GM13977 (cell line): Measurements from ENCODE around the gene PREX1.

Experiments
- DNase-seq: peaks from one replicate; pipeline ENCODE4 v3.0.0; 2012; ENCODE audit warnings: low spot score
- in situ Hi-C: fragments of 300-500 bp; cut with MboI; formaldehyde crosslinking; loops from one replicate; pipeline ENCODE4 v1.12.0; 2022; ENCODE audit warnings: low sequenced_read_pairs, low pct_unique_long_range_greater_than_20kb, mixed read lengths, inconsistent platforms; ENCODE audit not compliant: unreplicated experiment
- TF ChIP-seq, protein P1 (sequence below): IDR thresholded peaks from 2 replicates; pipeline ENCODE4 v1.5.1; 2012; ENCODE audit warnings: mild to moderate bottlenecking, control low read depth; ENCODE audit not compliant: insufficient read depth; ENCODE audit errors: extremely low read depth, missing control alignments

Gene PREX1

DNA sequence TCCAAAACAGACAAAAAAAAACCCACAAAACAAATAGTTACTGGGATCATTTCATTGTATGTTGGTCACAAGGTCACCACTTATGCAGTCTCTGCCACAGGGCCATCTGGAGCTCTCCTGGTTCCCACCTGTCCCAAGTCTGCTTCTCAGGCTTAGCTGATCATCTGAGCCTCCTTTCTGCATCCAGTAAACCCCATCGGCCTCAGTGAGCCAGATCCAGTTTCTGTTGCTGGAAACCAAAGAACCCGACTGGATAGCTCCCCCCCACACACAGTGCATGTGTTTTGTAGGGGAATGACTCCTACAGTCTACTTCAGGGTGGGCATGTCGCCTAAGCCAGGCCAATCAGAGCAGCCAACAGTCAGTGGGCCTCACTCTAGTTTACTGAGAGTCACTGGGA is 233.3 kb downstream of the PREX1 start:
- in situ Hi-C loops = no loop called here
- no peak for DNase-seq
- TF ChIP-seq, protein P1, sequence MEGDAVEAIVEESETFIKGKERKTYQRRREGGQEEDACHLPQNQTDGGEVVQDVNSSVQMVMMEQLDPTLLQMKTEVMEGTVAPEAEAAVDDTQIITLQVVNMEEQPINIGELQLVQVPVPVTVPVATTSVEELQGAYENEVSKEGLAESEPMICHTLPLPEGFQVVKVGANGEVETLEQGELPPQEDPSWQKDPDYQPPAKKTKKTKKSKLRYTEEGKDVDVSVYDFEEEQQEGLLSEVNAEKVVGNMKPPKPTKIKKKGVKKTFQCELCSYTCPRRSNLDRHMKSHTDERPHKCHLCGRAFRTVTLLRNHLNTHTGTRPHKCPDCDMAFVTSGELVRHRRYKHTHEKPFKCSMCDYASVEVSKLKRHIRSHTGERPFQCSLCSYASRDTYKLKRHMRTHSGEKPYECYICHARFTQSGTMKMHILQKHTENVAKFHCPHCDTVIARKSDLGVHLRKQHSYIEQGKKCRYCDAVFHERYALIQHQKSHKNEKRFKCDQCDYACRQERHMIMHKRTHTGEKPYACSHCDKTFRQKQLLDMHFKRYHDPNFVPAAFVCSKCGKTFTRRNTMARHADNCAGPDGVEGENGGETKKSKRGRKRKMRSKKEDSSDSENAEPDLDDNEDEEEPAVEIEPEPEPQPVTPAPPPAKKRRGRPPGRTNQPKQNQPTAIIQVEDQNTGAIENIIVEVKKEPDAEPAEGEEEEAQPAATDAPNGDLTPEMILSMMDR = no peak

DNA sequence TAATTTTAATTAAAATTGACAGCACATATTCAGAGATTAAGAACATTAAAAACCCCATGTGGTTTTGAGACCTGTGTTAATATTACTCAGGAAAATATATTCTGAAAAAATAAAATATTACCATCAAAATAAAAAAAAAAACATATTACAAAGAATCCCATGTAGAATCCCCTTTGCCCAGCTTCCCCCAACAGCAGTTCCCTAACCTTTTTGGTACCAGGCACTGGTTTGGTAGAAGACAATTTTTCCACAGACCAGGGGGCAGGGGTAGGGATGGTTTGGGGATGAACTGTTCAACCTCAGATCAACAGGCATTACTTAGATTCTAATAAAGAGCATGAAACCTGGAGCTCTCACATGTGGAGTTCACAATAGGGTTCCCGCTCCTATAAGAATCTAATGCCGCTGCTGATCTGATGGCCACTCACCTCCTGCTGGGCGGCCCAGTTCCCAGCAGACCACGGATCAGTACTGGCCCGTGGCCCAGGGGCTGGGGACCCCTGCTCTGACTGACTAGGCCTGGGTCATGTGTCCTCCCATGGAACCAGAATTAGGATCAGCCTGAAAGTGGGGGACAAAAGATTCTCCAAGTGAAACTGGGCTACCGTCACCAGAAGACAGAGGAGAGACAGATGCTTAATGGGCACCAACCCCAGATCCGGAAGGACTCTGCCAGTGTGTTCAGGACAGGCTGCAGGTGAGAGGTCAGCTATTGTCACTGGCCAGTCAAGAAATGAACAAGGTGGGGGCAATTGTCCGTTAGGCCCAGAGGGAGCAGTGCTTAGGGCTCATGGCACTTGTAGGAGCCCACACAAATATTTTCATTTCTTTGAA is 235.5 kb downstream of the PREX1 start:
- in situ Hi-C loops = no loop called here
- DNase-seq = no peak
- TF ChIP-seq, protein P1 = no peak

DNA sequence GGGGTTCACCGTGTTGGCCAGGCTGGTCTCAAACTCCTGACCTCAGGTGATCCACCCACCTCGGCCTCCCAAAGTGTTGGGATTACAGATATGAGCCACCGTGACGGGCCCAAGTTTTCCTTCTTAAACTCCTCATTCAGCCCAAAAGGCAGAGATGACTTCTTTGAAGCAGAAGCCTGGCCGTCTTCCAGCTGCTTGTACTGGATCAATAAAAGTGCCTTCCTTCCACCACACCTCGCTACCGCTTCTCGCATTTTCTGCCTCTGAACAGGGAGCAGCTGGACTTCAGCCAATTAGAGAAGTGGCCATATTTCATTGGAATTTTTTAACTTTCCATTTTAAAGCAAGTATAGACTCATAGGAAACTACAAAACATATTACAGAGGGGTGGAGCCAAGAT is 241.1 kb downstream of the PREX1 start:
- DNase-seq = no peak
- in situ Hi-C loops = no loop called here
- TF ChIP-seq, protein P1 = no peak

DNA sequence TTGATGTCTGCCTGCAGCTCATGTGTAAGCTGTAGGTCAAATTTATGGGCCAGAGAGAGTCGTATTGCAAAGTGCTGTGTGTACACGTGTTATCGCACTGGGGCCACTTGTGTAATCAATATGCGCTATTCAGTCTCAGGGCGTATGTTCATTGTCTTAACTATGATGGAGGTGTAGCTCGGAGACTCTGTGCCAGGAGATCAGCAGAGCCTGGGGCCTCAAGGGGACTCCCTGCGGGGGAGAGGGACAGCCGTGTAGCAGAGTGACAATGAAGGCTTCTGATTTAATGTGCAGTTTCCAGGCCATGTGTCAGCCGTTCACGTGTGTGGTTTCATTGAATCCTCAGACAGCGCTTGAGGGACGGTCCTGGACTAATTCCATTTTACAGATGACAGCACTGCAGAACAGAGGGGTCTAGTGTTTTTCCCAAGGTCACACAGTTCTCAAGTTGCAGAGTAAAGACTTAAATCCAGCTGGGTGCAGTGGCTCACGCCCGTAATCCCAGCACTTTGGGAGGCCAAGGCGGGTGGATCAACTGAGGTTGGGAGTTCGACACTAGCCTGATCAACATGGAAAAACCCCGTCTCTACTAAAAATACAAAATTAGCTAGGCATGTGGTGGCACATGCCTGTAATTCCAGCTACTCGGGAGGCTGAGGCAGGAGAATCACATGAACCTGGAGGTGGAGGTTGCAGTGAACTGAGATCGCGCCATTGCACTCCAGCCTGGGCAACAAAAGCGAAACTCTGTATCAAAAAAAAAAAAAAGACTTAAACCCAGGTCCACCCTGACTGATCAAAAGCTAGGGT is 242.5 kb downstream of the PREX1 start:
- no peak for DNase-seq
- in situ Hi-C loops = no loop called here
- TF ChIP-seq, protein P1 = no peak

DNA sequence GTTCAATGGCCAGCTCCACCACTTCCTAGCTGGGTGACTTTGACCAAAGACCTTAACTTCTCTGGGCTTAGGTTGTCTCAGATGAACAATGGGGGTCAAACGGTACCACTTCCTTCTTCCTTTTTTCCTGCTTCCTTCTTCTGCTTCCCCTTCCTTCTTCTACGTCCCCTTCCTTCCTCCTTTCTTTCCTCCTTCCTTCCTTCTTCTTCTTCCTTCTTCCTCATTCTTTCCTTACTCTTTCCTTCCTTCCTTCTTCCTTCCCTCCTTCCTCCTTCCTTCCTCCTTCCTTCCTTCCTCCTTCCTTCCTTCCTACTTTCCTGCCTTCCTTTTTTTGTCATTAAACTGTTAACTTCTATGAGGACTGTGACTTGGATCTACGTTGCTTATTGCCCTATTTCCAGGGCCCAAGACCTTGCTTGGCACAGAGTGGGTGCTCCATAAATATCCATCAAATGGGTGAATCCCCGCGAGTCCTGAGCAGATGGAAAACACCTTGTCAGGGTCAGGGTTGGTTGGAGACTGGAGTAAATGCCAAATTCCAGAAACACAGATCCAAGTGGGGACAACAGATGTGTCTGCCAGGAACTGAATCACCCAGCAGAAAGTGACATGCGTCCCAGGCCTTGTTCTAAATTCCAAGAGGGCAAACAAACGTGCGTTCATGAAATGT is 243.3 kb downstream of the PREX1 start:
- in situ Hi-C loops = no loop called here
- DNase-seq = no peak
- TF ChIP-seq, protein P1 = no peak

DNA sequence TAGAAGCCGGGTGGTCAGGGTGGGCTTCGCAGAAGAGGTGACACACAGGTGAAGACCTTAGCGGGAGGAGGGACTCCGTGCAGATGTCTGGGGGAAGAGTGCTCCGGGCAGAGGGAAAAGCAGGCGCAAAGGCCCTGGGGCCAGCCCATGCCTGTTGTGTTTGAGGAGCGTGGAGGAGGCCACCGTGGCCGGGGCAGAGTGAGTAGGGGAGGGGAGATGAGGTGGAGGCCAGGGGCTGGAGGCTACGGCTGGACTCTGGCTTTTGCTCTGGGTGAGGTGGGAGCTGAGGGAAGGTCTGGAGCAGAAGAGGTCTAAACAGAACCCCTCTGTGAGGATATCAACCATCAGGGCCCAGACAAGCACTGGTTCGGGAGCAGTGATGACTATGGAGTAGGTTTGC is 244.0 kb downstream of the PREX1 start:
- no peak for DNase-seq
- in situ Hi-C loops = no loop called here
- TF ChIP-seq, protein P1 = no peak
